HG02840 (cell line): ENCODE data around the gene RECQL.

Source experiments
- ATAC-seq: cut with Tn5 transposase; IDR thresholded peaks from one replicate; pipeline ENCODE4 v1.9.1; 2021; ENCODE audit warnings: mild to moderate bottlenecking, moderate library complexity, moderate number of reproducible peaks; ENCODE audit not compliant: unreplicated experiment, low FRiP score

Gene RECQL

DNA sequence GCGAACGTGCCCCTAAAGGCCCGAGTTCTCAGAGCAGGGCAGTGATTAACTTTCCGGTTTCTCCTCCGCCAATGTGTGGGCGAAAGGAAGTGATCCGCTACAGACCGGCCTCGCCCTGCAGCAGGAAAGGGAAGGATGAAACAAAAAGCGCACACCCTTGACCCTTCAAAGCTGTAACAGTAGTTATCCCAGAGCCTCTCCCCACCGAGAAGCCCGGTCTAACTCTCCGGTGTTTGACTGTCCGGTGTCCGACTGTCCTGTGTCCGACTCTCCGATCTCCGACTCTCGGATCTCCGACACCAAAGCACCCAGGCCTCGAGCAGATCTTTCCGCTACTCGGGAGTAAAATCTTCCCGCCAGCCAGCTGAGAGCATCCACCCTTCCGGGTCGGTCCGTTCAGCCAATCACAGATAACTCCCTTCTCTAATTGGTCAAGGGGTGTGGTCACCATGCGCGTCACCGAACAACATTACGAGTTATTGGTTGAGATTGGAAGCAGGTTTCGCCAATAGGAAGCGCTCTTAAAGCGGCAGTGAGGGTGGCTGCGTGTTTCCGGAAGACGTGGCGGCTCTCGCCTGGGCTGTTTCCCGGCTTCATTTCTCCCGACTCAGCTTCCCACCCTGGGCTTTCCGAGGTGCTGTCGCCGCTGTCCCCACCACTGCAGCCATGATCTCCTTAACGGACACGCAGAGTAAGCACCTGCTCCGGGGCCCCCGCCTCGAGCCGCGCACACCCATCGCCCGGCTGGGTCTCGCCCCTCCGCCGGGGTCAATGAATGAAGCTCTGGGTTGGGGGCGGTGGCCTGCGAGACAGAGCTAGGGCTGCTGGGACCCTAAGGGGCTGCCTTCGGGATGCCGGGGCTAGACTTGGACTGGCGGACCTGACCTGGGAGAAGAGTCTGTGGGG lies at the start of gene RECQL, which contains the start of gene GOLT1B:
TSS of gene RECQL (minus strand) at position 378 of the 906 bp plus-strand sequence. CDS start 2,065 bp downstream, outside the sequence.
TSS of gene GOLT1B (plus strand) at position 532 of the 906 bp plus-strand sequence. CDS start at position 667, 135 bp downstream.
- ATAC-seq = peak; percentile 99

GRCh38 chr12:21547437-21547836 lies 46.0 kb upstream of the RECQL start:
- ATAC-seq = no peak

- no peak for ATAC-seq
Observed at GRCh38 chr12:21546716-21547115, 45.3 kb upstream of the RECQL start.

- ATAC-seq = no peak
Observed at GRCh38 chr12:21545557-21545956, 44.1 kb upstream of the RECQL start.

DNA sequence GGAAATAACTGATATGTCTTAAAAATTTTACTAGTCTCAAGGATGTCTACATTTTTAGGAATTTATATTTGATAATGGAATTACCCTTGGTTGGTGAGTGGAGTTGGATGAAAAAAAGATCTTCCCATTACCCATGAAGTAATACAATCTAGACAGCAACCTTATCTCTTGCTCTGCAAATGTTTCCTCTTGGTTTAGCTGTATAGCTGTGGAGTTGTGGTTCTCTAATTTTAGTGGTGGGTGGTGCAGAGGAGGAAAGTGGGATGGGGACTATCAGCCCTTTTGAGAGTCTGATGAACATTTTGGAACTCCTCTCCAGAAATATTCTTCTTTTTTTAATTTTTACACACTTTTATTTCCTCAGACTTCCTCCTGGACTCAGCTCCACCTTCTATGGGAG lies 41.7 kb upstream of the RECQL start:
- no peak for ATAC-seq

GRCh38 chr12:21542403-21542802 lies 41.0 kb upstream of the RECQL start:
- no peak for ATAC-seq

- no peak for ATAC-seq
Observed at GRCh38 chr12:21541773-21542172, 40.3 kb upstream of the RECQL start.

DNA sequence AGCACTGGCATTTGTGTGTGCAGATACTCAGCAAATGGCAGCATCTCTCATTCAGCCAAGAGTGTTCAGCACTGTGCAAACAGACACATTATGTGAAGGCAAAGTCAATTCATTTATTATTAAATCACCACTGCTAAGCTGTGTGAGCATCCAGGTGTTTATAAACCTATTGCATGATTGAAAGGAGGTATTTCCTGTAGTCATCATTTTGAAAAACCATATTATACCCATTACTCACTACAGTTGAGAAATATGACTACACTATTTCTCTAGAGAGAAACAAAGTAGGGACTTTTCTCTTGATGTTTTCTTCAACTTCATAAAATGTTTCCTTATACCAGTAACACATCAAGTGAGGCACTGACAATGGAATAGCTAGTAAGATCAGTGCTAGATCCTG lies 38.4 kb upstream of the RECQL start:
- peak; percentile 52 for ATAC-seq

- ATAC-seq = no peak
Observed at GRCh38 chr12:21538061-21538653, 36.7 kb upstream of the RECQL start.

GRCh38 chr12:21529456-21529855 lies 28.0 kb upstream of the RECQL start:
- no peak for ATAC-seq

DNA sequence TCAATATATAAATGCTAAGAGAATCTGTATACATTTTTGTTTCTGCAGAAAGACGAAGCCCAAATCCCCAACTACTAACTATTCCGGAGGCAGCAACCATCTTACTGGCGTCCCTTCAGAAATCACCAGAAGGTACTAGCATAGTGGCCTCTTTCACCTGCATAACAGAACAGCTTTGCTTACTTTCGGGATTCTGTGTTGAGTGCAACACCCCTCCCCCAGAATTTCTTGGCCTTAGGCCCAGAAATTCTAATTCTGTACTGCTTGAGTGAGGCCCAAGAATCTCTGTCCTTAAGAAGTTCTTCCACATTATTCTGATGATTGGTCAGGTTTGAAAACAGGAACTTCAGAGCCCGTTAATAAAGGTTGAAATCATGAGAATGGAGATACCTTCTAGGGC lies 27.5 kb upstream of the RECQL start:
- ATAC-seq = no peak

DNA sequence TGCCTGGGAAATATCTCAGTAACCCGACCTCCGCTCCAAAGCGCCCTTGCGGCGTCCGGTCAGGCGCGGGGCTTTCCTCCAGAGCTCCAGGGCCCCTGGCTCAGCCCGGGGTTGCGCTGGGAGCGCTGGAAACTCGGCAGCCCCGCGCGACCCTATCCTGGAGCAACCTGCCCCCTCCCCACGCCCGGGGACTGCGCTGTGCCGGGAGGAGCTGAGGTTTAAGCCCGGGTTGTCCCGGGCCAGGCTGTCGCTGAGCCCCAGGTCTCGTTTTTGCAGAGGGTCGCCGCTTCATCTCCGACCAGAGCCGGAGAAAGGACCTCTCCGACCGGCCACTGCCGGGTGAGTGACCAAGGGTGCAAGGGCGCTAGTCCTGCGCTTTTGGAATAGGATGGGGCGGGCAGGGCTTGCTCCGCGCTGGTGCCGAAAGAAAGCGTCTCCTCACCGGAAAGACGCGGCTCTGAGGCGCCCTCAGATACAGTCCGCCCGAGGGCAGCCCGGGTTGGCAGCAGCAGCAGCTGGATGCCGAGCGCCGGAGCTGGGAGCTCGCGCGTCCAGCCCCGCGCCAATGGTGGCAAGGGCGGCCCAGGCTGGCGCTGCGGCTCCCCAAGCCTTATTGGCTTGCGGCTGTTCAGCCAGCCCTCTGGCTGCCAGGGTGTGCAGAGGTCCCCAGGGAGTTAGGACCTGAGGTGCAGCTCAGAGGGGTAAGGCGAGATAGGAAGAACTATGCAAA lies 26.2 kb upstream of the RECQL start:
- peak; percentile 91 for ATAC-seq

GRCh38 chr12:21526721-21527345 lies 25.4 kb upstream of the RECQL start:
- no peak for ATAC-seq

DNA sequence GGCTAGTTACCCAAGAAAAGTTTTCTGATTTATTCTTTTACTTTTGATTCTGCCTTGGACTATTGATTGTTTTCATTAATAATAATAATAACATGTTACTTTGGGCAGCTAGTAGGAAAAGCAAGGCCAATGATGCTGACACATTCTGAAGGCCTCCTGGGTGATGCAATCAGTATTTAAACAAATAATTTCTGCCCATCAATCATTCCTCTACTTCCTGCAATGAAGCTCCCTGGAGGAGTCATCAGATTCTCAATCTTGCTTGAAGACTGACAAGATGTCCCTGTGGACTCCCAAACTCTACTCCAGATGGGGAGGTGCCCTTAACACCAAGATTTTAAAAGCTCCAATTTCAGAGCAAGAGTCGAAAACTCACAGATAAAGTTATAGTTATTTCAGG lies 24.6 kb upstream of the RECQL start, which contains the start of gene SPX:
TSS of gene SPX (plus strand) at position 244 of the 400 bp plus-strand sequence. CDS start 177 bp downstream, outside the sequence.
- ATAC-seq = no peak

GRCh38 chr12:21523148-21523547 lies 21.7 kb upstream of the RECQL start:
- ATAC-seq = no peak

- ATAC-seq = no peak
Observed at GRCh38 chr12:21521541-21521940, 20.1 kb upstream of the RECQL start.

DNA sequence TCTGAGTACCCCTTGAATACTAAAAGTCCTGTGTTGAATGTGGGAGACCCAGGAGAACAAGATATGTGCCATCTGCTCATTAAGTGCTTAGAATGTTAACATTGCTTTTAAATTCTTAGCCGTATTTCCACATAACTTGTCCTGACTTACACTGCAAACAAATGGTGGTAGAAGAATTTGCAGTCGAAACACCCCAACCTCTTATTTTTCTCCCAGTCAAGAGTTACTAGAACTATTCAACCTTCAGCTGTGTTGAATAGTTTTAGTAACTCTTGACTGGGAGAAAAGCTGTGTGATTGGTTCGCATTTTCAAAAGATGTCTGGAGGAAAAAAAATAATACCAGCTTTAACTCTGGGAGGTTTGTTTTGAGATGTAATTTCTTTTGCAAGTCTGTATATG lies 17.0 kb upstream of the RECQL start:
- ATAC-seq = no peak

DNA sequence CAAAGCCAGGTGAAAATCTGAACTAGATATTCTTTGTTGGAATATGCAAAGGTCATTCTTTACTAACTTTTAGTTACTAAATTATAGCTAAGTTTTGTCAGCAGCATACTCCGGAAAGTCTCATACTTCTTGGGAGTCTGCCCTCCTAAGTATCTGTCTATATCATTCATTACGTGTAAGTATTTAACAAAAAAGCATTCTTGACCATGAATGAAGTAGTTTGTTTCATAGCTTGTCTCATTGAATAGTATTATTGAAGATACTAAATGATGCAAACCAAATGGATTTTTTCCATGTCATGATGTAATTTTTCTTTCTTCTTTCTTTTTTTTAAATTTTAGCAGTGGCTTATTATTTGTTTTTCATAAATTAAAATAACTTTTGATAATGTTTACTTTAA lies 14.8 kb upstream of the RECQL start:
- ATAC-seq = no peak

GRCh38 chr12:21509768-21510167 lies 8.3 kb upstream of the RECQL start:
- ATAC-seq = peak; percentile 89

GRCh38 chr12:21507849-21508248 lies 6.4 kb upstream of the RECQL start:
- ATAC-seq = no peak
